ENCODE results near the gene CLDND2.

DNA sequence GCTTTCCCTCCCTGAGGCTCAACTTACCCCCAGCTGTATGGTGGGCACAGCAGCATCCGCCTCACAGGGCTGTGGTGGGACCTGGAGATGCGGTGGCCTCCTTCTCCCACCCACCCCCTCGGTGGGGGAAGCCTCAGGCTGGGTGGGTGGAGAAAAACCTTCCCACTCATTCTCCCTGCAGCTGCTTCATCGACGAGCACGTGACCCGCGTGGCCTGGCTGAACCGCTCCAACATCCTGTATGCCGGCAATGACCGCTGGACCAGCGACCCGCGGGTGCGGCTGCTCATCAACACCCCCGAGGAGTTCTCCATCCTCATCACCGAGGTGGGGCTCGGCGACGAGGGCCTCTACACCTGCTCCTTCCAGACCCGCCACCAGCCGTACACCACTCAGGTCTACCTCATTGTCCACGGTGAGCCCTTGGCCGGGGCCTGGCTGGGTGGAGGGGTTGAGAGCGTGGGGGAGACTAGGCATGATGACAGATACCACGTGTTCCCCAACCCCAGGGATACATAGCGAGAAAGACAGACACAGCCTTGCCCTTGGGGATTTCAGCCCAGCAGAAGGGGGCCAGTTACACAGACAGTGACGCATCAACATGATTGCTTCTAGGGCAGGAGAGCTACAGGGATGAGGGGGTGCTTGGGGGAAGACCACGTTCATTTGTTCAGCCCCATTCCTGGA is 45.2 kb downstream of the CLDND2 start:
- TF ChIP-seq, protein P1, sequence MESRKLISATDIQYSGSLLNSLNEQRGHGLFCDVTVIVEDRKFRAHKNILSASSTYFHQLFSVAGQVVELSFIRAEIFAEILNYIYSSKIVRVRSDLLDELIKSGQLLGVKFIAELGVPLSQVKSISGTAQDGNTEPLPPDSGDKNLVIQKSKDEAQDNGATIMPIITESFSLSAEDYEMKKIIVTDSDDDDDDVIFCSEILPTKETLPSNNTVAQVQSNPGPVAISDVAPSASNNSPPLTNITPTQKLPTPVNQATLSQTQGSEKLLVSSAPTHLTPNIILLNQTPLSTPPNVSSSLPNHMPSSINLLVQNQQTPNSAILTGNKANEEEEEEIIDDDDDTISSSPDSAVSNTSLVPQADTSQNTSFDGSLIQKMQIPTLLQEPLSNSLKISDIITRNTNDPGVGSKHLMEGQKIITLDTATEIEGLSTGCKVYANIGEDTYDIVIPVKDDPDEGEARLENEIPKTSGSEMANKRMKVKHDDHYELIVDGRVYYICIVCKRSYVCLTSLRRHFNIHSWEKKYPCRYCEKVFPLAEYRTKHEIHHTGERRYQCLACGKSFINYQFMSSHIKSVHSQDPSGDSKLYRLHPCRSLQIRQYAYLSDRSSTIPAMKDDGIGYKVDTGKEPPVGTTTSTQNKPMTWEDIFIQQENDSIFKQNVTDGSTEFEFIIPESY (IDR thresholded peaks at IDR 0.05): no peak
- TF ChIP-seq, protein P2, sequence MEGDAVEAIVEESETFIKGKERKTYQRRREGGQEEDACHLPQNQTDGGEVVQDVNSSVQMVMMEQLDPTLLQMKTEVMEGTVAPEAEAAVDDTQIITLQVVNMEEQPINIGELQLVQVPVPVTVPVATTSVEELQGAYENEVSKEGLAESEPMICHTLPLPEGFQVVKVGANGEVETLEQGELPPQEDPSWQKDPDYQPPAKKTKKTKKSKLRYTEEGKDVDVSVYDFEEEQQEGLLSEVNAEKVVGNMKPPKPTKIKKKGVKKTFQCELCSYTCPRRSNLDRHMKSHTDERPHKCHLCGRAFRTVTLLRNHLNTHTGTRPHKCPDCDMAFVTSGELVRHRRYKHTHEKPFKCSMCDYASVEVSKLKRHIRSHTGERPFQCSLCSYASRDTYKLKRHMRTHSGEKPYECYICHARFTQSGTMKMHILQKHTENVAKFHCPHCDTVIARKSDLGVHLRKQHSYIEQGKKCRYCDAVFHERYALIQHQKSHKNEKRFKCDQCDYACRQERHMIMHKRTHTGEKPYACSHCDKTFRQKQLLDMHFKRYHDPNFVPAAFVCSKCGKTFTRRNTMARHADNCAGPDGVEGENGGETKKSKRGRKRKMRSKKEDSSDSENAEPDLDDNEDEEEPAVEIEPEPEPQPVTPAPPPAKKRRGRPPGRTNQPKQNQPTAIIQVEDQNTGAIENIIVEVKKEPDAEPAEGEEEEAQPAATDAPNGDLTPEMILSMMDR (IDR thresholded peaks at IDR 0.05; ENCODE audit: low read depth, low read length, missing input control): no peak
- TF ChIP-seq, protein P3, sequence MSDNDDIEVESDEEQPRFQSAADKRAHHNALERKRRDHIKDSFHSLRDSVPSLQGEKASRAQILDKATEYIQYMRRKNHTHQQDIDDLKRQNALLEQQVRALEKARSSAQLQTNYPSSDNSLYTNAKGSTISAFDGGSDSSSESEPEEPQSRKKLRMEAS (IDR thresholded peaks at IDR 0.05): no peak
- TF ChIP-seq GABPA (IDR thresholded peaks at IDR 0.05 in 1 of 2, conservative IDR thresholded peaks at IDR 0.05 in 1 of 2) (no peak), SP1 (IDR thresholded peaks at IDR 0.05) (no peak), YY1 (IDR thresholded peaks at IDR 0.05) (no peak), TAF1 (conservative IDR thresholded peaks at IDR 0.05) (no peak)
- TF ChIP-seq, protein P4, sequence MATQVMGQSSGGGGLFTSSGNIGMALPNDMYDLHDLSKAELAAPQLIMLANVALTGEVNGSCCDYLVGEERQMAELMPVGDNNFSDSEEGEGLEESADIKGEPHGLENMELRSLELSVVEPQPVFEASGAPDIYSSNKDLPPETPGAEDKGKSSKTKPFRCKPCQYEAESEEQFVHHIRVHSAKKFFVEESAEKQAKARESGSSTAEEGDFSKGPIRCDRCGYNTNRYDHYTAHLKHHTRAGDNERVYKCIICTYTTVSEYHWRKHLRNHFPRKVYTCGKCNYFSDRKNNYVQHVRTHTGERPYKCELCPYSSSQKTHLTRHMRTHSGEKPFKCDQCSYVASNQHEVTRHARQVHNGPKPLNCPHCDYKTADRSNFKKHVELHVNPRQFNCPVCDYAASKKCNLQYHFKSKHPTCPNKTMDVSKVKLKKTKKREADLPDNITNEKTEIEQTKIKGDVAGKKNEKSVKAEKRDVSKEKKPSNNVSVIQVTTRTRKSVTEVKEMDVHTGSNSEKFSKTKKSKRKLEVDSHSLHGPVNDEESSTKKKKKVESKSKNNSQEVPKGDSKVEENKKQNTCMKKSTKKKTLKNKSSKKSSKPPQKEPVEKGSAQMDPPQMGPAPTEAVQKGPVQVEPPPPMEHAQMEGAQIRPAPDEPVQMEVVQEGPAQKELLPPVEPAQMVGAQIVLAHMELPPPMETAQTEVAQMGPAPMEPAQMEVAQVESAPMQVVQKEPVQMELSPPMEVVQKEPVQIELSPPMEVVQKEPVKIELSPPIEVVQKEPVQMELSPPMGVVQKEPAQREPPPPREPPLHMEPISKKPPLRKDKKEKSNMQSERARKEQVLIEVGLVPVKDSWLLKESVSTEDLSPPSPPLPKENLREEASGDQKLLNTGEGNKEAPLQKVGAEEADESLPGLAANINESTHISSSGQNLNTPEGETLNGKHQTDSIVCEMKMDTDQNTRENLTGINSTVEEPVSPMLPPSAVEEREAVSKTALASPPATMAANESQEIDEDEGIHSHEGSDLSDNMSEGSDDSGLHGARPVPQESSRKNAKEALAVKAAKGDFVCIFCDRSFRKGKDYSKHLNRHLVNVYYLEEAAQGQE (IDR thresholded peaks at IDR 0.05): no peak
